ENCODE measurements around the gene RAI14. TPM values are rescaled to one million over a fixed set of nuclear protein-coding genes. Genes with fewer than 3 reads are reported as not detected.
A peak's percentile ranks its signal among the peaks of the same experiment; 100 is the strongest.

Gene RAI14
- total RNA-seq, 1 donor from 2014 or later: 307 TPM

- Mint-ChIP-seq H3K4me3 (ENCODE audit: unreplicated experiment) (no peak overlapping the region), H3K27ac (ENCODE audit: unreplicated experiment) (no peak overlapping the region), H3K4me1 (ENCODE audit: low read depth, unreplicated experiment) (peaks cover 18% of the 10 kb centered on the region), H3K27me3 (ENCODE audit: low read depth, unreplicated experiment) (no peaks in the 10 kb centered on the region), H3K36me3 (ENCODE audit: low read depth, unreplicated experiment) (no peaks in the 10 kb centered on the region), H3K9me3 (ENCODE audit: unreplicated experiment) (no peaks in the 10 kb centered on the region)
- Histone ChIP-seq H2AFZ (ENCODE audit: low read depth, low read length) (no peak overlapping the region), H3K4me3 (ENCODE audit: insufficient read depth, low read depth, low read length) (no peak overlapping the region), H3K36me3 (ENCODE audit: insufficient read depth, low read length) (no peaks in the 10 kb centered on the region), H3K4me2 (ENCODE audit: low read length) (no peak overlapping the region), H3K27ac (ENCODE audit: low read depth, low read length) (no peak overlapping the region), H3K79me2 (ENCODE audit: insufficient read depth, low read length) (no peaks in the 10 kb centered on the region), H3K9me3 (ENCODE audit: insufficient read depth, low read depth, low read length) (no peaks in the 10 kb centered on the region), H3K4me1 (ENCODE audit: insufficient read depth, low read length) (peaks cover 12% of the 10 kb centered on the region), H3K27me3 (ENCODE audit: insufficient read depth, low read length) (no peaks in the 10 kb centered on the region), H4K20me1 (ENCODE audit: insufficient read depth, low read length) (no peaks in the 10 kb centered on the region), H3K9ac (ENCODE audit: low read length) (no peak overlapping the region)
- FAIRE-seq: no peak
- DNase-seq (ENCODE audit: low read depth): no peak
- TF ChIP-seq EZH2 (IDR thresholded peaks at IDR 0.05; ENCODE audit: insufficient read depth, low read length) (no peak), CTCF (IDR thresholded peaks at IDR 0.05; ENCODE audit: insufficient read depth, low read depth, low read length) (no peak)
Measured at GRCh38 chr5:34618371-34619065, 37.6 kb upstream of the RAI14 start.

GRCh38 chr5:34620185-34620584 is 35.9 kb upstream of the RAI14 start:
- H3K9me3 ChIP-seq (ENCODE audit: insufficient read depth, low read depth, low read length): no peaks in the 10 kb centered on the region
- Mint-ChIP-seq H3K36me3 (ENCODE audit: low read depth, unreplicated experiment) (no peaks in the 10 kb centered on the region), H3K4me1 (ENCODE audit: low read depth, unreplicated experiment) (peaks cover 18% of the 10 kb centered on the region), H3K4me3 (ENCODE audit: unreplicated experiment) (no peak overlapping the region), H3K27ac (ENCODE audit: unreplicated experiment) (peak overlapping the region; percentile 7), H3K9me3 (ENCODE audit: unreplicated experiment) (no peaks in the 10 kb centered on the region), H3K27me3 (ENCODE audit: low read depth, unreplicated experiment) (no peaks in the 10 kb centered on the region)
- DNase-seq (ENCODE audit: low read depth): peak; percentile 54
- H3K27me3 ChIP-seq (ENCODE audit: insufficient read depth, low read length): no peaks in the 10 kb centered on the region
- H3K79me2 ChIP-seq (ENCODE audit: insufficient read depth, low read length): no peaks in the 10 kb centered on the region
- FAIRE-seq: no peak
- H3K4me3 ChIP-seq (ENCODE audit: insufficient read depth, low read depth, low read length): no peak overlapping the region
- no peaks in the 10 kb centered on the region for H3K36me3 ChIP-seq (ENCODE audit: insufficient read depth, low read length)
- H3K27ac ChIP-seq (ENCODE audit: low read depth, low read length): no peak overlapping the region
- H2AFZ ChIP-seq (ENCODE audit: low read depth, low read length): peak overlapping the region; percentile 40
- H3K4me2 ChIP-seq (ENCODE audit: low read length): no peak overlapping the region
- no peak overlapping the region for H3K9ac ChIP-seq (ENCODE audit: low read length)
- H4K20me1 ChIP-seq (ENCODE audit: insufficient read depth, low read length): no peaks in the 10 kb centered on the region
- H3K4me1 ChIP-seq (ENCODE audit: insufficient read depth, low read length): peaks cover 12% of the 10 kb centered on the region
- TF ChIP-seq EZH2 (IDR thresholded peaks at IDR 0.05; ENCODE audit: insufficient read depth, low read length) (no peak), CTCF (IDR thresholded peaks at IDR 0.05; ENCODE audit: insufficient read depth, low read depth, low read length) (no peak)

Data from astrocyte (in vitro differentiated cells and primary cell).